ENCODE measurements around the gene SYNGAP1.

Gene SYNGAP1

DNA sequence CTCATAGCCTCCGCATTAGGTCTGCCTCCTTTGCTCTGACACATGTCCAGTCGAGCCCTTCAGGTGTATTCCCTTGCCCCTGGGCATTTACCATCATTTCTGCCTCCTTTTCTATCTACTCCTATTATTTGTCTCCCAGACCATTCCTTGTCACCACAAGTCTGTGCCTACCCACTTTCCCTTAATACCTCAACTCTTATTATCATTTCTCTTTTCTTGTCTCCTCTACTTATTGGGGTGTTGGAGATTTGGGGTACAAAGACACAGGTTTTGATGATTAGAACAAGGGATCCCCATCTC lies 1.4 kb downstream of the SYNGAP1 start:
- DNase-seq (ENCODE audit: low spot score): no peak

GRCh38 chr6:33423777-33424176 lies 3.9 kb downstream of the SYNGAP1 start:
- no peak for DNase-seq (ENCODE audit: low spot score)

- DNase-seq (ENCODE audit: low spot score): no peak
Observed at GRCh38 chr6:33424855-33425667, 5.2 kb downstream of the SYNGAP1 start.

DNA sequence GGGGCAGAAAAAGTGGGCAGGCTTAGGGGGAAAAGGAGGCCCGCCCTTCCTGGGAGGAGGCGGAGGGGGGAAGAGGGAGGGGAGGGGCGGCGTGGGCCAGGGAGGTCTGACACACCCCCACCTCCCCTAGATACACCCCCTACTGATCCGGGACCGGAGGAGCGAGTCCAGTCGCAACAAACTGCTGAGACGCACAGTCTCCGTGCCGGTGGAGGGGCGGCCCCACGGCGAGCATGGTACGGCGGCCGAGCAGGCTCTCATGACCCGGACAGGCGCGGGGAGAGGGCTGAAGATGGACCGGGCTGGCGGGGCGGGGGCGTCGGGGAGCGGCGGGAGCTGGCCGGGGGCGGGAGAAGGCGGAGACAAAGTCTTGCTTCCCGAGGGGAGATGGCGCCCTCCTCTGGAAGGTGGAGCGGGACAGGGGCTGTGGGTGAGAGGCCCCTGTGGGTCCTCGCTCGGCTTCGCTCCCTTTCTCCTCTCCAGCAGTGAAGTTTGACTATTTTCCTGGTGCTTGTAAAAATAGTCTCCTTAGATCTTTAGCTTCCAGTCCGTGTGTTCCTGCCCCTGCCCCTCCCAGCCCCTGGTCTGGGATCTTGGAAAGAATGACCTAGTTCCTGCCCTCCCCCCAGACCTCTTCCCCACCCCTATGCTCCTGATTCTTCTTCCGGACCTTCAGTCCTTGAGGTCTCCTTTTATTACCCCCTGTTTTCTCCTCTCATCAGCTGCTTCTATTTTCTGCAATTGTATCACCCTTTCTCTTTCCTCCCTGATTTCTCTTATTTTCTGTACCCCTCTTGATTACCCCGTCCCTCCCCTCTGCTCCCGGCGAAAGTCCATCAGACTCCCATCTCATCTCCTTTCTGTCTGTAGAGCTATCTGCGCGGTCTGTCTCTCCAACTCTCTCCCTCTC lies 6.1 kb downstream of the SYNGAP1 start:
- DNase-seq (ENCODE audit: low spot score): peak; percentile 76

DNA sequence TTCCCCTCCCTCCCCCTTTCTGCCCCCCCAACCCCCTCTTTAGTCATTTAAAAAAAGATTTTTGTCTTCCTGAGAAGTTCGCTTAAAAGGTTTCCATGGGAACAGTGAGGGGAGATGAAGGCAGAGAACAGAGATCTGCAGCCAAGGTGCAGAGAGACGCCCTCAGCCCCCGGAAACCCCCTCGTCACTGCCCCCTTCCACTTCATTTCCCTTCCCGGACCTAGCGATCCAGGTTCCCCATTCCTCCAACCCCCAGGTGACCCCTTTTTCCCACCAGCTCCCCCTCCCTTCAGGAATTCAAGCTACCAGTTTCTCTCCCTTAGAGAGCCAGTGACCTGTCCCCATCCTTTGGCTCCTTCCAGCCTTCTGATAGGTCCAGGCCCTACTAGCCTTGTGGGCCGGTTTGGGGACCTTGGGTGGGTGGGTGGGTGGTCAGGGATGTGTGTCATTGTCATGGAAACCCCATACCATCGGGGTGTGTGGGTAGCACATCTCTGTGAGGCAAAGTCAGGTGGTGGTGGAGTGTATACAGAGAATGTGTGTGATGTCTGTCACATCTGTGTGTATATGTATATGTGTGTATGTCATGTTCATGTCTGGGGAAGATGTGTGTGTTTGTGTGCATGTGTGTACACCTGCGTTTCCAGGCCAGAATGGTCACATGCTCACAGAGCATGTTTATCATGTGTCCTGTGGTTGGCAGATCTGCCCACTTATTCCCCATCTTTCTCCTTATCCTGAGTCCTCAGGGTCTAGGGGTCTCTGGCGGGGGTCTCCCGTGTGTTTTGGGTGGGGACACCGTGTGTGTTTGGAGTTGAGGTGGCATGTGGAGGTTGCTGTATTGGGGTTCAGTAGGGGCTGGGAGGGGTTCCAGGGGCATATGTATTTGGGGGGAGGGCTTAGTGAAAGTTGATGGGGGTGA lies 7.0 kb downstream of the SYNGAP1 start:
- peak; percentile 20 for DNase-seq (ENCODE audit: low spot score)

GRCh38 chr6:33427585-33428223 lies 7.8 kb downstream of the SYNGAP1 start:
- peak; percentile 67 for DNase-seq (ENCODE audit: low spot score)

DNA sequence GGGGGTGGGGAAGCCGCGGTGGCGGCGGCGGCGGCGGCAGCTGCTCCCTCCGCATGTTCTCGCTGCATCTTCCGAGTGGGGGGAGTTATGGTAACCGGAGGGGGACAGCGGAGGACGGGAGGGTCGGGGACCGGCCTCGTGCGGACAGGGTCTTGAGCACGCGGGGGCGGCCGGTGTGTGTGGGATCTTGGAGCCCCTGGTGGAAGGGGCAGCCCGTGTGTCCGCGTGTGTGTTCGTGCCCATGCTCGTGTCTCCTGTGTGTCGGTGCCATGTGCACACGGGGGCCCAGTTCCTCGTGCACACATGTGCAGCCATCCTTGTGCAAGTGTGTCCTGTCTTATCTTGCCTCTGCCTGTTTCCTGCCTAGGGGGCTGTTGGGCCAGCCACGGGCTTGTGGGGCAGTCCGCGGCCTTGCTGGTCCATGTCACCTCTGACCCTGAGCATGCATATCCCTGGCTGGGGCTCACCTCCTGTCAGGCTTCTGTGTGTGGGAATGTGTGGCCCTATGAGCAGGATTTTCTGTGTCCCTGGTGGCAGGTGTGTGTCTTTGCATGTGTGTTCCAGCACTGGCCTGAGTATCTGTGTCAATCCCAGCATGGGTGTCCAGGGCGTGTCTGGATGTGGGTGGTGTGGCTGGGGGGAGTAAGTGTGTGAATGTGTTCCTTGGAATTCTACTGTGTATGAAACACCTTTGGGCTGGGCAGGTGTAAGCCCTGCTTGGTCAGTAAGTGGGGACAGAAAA lies 8.5 kb downstream of the SYNGAP1 start:
- peak; percentile 54 for DNase-seq (ENCODE audit: low spot score)

- no peak for DNase-seq (ENCODE audit: low spot score)
Observed at GRCh38 chr6:33428966-33429749, 9.3 kb downstream of the SYNGAP1 start.

- no peak for DNase-seq (ENCODE audit: low spot score)
Observed at GRCh38 chr6:33429750-33430052, 9.8 kb downstream of the SYNGAP1 start.

DNA sequence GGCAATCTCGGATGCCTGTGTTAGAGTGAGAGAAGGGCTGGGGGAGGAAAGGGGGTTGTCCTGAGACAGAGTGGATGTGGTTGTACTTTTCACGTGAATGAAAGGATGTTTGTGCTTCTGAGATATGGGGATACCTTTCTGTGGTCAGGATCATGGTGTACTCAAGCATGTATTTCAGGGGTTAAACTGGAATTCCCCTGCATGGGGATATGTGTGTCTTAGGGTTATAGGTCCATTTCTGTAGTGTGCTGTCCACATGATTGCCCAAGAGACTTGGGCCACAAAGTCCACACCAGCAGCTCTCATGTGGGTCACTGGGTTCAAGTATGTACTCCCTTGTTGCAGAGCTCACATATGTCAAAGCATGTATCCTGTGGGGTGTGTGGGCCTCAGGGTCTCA lies 10.5 kb downstream of the SYNGAP1 start:
- no peak for DNase-seq (ENCODE audit: low spot score)

DNA sequence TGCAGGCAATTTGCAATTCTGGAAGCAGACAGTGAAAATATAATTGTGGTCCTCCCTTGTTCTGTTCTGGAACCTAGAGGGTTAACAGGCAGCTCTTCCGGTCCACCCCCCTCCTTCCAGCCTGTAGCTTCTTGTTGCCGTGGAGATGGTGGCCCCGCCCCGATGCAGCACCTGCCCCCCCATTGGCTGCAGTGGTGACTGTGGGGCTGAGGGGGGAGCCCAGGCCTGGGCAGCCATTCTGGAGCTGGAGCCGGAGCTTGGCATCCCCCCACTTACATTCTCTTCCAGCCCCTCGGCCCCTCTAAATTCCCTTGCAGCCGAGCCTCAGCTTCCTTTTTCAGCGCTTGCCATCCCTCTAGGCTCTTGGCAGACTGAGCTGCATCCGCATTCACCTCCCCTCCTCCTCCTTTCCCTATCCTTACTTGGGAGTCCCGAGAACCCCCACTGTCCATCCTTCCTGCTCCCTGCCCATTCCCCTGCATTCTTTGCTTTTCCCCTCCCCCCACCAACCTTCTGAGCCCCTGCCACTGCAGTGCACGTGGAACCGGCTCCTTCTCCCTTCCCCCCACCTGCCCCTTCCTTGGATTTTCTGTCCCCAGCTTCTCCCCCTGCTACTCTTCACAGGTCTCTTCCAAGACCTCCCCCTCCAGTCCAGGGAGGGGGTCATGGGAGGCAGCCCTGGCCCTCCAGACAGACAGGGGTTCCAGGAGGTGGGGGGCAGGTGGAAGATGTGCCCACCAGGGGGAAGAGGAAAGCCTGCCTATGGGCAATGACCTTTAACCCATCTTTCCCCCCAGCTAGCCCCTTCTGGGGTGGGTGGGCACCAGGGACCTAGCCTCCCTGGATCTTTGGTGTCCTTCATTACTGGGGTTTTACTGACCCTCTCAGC lies 11.4 kb downstream of the SYNGAP1 start:
- DNase-seq (ENCODE audit: low spot score): peak; percentile 90

DNA sequence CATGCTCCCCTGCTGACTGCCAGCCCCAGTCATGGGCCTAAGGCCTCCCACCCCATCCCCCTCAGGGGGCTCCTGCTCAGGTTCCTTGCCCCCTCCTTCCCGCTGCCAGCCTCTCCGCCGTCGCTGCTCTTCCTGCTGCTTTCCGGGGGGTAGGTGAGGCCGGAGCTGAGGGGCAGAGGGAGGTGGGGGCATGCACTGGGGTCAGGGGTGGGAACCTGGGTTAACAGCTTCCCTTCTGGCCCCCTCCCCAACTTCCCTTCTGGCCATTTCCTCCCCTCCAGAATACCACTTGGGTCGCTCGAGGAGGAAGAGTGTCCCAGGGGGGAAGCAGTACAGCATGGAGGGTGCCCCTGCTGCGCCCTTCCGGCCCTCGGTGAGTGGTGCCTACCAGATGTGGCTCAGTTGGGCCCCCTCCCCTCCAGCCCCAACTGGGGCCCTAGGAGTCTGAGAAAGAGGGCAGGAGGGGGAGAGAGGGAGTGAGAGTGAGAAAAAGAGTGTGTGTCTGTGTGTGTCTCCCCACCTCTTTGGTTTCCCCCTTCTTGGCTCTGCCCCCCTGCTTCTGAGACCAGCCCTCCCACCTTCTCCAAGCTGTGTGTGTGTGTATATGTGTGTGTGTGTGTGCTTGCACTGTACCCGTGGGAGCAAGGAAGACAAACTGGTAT lies 12.1 kb downstream of the SYNGAP1 start:
- DNase-seq (ENCODE audit: low spot score): peak; percentile 47

GRCh38 chr6:33432546-33432945 lies 12.7 kb downstream of the SYNGAP1 start:
- DNase-seq (ENCODE audit: low spot score): no peak

- DNase-seq (ENCODE audit: low spot score): no peak
Observed at GRCh38 chr6:33433001-33433543, 13.2 kb downstream of the SYNGAP1 start.

- no peak for DNase-seq (ENCODE audit: low spot score)
Observed at GRCh38 chr6:33433544-33434191, 13.8 kb downstream of the SYNGAP1 start.

DNA sequence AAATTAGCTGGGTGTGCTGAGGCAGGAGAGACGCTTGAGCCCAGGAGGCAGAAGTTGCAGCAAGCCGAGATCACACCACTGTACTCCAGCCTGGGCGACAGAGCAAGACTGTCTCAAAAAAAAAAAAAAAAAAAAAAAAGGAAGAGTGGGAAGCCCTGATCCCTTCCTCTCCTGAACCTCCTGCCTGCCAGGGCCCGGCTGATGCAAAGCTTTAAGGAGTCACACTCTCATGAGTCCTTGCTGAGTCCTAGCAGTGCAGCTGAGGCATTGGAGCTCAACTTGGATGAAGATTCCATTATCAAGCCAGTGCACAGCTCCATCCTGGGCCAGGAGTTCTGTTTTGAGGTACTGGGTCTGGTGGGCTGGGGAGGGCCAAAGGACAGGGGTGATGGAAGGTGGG lies 15.1 kb downstream of the SYNGAP1 start:
- no peak for DNase-seq (ENCODE audit: low spot score)

GRCh38 chr6:33437666-33438065 lies 17.8 kb downstream of the SYNGAP1 start:
- DNase-seq (ENCODE audit: low spot score): no peak

Measured in germinal center (tissue), 1 donor.